GM18508 (cell line): Measurements from ENCODE around the gene TEX35.
"Not testable (repeated sequence)": the region's sequence is repeated elsewhere in the genome, so short reads cannot be mapped to it uniquely, and the experiment has no call there.

Source experiments
- ATAC-seq: cut with Tn5 transposase; IDR thresholded peaks from one replicate; pipeline ENCODE4 v1.9.1; 2021; ENCODE audit warnings: moderate number of reproducible peaks; ENCODE audit not compliant: insufficient read depth, unreplicated experiment

The TEX35 gene

DNA sequence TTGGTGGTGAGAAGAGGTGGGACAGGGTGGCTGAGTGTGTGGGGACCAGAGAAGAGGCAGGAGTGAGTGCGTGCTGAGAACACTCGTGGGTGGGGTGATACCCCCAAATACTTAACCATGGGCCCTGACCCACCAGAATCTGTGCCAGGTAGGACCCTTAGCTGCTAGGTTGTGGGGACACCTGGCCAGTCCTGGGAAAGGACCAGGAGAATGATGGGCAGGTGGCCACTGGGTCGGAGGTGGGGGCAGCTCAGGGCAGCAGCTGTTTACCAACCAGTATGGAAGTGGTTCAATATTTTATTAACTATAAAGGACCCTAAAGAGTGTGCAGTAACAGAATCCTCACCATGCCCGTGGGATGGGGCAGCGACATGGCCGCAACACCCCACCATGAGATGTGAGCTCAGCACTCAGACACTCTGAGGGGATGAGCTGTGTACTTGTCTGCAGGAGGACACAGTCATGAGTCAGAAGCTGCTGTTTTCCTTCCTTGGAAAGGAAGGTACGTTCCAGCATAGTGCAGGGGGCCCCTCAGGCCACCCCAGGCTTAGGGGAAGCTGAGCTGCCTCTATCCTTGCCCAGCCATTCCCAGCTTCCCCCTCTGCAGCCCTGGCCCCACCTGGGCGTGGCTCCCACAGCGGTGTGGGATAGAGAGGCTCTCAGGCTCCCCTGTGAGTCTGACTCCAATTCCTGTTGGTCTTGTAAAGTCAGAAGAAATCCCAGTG lies 25.4 kb downstream of the TEX35 start:
- ATAC-seq: no peak

DNA sequence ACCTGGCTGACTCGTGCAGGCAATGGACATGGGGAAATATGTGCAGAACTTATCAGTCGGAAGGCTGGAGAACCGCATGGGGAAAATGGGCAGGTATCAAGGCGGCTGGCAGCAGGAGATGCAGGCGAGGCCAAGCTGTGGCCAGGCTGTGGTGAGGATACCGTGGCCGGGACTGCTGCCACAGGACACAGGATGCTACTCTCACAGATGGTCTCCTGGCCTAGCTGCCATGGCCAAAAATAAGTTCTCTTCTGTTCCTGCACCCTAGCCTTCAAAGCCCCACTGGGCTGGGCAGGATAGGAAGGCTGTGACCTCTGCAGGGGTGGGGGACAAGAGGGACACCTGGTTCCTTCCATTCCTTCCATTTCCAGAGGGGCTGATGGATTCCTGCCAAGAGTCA lies 26.4 kb downstream of the TEX35 start:
- no peak for ATAC-seq

DNA sequence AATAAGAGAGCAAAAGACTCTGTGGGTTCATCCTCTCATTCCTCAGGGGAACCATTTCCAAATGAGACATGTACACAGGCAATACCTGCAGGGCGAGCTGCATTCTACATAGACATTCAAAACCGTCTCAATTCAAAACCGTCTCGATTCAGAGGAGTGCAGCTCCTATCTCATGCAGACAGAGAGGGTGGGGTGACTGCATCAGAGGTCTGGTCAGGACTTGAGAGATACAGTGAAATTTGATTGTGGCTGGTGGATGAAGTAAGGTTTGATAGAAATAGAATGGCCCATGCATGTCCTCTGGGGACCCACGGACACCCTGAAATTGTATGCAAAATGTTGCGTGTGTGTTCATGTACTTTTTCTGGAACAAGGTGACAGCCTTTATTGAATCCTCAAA lies 27.3 kb downstream of the TEX35 start:
- ATAC-seq: no peak

DNA sequence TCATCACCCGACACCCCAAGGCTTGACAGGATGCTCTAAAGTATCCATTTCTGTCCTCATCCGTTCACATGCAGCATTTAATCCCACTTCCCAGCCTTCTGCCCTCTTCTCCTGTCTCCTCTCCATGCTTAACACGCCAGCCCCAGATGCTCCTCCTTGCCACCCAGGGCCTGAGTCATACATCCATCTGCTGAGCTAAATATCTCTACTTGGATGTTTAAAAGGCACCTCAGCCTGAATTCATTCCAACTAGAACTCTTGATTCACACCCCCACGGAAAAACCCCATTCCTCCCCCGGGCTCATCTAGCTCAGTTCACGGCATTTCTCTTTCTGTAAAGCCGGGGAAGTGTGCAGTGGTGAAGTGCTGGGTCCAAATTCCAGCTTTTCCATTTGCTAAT lies 27.7 kb downstream of the TEX35 start:
- ATAC-seq: no peak

DNA sequence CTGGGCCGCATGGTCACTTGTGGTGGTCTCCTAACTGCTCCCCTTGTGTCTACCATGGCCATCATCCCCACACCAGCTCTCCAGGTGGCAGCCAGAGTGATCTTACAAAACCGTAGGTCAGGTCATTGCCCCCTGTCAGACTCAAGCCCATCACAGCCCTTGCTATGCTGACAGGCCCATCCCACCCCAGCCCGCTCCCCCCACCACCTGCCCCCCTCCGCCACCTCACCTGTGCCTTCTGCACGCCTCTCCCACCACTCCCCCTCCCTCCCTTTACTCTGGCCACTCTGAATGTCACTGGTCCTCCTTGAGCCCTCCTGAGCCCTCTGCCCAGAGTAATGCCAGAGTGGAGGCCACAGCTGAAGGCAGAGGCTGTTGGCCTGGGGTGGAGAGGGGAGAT lies 28.5 kb downstream of the TEX35 start:
- ATAC-seq: no peak

DNA sequence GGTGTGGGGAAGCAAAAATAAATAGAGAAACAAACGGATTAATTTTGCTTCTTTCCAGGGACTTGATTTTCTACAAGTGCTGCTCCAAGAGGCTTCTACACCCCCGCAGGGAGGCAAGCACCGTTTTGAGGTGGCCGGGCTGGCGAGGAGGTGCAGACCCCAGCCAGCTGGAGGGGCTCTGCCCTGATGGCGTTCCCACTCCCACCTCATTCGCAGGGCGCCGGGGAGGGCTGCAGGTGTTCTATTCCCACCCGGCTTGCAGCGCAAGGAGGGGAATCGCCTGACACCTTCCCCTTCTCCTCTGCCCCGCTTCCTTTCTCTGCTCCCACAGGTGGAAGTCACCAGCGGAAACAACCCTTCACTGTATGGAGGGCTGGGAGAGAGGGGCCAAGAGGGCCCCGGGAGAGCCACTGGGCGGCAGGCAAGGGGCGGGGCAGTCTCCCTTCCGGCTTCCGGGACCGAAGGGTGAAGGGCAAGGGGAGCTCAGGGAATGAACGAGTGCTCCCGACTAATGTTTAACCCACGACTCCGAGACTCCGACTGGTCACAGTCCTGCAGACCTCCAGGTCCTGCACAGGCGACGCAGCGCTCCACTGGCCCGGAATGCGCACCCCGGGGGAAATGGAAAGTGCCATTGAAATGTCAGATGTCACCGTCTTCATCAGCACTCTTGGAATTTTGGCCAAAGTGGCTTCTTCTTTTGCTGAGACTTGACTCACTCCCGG lies 29.1 kb downstream of the TEX35 start:
- peak; percentile 34 for ATAC-seq

DNA sequence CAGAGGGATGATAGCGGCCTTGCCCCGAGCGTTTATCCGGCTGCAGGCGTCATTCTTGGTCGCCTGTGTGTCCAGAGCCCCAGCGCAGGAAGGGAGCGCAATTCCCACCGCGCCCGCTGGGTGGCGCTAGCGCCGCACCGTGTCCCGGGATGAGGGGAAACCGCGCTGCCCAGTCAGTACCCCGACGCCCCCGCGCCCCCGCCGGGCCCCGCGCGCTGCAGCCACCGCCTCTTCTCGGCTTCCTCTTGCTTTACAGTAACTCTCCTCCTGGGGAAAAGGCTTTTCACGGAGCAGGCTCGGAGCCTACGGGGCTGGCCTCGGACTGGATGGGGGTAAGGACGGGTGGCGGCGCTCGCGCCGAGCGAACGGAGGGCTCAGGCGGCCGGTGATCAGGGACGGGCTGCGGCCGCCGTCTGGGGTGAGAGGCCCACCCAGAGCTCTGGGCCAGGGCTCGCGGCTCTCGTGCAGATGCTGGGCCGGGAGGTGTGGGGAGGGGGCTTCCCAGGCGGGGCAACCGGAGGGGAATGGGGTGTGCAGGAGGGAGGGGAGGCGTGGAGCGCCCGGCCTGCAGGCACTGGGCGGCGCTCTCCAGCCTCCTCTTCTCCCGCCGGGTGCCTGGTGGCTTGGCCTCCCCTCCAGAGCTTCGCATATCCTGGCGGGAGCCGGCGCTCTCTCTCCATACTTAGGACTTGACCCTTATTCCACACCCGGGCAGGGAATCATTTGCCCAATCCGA lies 29.8 kb downstream of the TEX35 start:
- ATAC-seq: peak; percentile 41

DNA sequence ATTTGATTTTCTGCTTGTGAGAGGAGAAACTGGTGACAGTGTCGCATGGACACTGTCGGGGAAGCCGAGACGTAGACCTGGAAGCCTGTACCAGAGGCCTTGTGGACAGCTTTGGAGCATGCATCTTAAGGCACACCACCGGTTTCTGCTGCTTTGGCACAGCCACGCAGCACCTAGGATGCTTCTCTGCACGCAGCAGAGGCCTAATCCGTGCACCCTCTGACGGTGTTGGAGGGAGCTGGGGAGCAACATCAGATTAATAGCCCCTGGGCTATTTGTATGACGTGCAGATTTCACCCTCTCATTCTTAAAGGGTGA lies 30.3 kb downstream of the TEX35 start:
- peak; percentile 23 for ATAC-seq

DNA sequence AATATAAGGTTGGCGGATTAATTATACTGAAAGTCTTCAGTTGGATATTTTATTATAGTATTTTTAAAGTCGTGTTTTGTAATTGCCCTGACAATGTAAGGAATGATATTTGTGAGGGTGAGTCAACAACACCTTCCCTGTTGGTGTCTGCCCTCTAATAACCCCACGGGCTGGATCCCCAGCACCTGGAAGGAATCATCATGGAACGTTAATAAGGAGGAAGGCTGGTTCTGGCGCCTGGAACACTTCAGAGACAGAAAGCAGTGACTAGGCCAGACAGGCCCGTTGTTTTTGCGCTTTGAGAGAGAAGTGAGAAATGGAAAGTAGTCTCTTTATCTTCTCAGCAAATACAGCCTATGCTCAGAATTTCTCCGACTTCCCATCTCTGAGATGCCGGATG lies 31.6 kb downstream of the TEX35 start:
- ATAC-seq: no peak

DNA sequence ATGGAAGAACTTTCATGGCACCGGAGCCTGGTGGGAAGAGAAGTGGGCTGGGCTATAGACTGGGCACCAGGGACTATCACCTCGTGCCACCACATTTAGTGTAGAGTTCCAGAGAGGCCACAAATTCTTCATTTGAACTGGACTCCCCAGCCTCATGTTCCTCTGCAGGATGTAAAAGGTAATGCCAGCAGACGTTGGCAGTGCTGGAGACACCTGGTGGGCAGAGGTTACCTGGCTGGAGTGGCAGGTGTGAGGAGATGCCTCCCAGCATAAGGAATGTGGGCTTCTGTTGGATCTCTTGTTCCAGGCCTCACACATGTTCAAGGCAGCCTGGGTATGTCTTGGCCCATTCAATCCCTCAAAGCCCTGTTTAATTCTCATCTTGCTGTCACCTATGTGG lies 35.2 kb downstream of the TEX35 start:
- no peak for ATAC-seq

DNA sequence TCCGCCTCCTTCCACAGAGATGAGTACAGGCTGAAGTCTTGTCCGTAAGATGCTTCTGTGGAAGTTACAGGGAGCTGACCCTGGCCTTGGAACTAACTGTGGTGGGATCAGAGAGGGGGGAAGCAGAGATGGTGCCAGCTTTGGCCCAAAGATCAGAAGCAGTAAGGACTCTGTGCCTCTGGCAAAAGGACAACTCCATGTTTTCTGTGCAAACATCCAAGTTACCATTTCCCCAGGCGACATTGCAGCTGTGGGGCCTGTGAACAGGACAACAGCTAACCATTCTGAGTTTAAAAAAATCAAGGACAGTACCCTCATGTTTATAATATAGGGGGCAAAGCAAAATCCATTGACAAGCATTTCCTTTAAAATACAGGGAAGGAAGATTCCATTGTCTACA lies 38.4 kb downstream of the TEX35 start:
- ATAC-seq: no peak

DNA sequence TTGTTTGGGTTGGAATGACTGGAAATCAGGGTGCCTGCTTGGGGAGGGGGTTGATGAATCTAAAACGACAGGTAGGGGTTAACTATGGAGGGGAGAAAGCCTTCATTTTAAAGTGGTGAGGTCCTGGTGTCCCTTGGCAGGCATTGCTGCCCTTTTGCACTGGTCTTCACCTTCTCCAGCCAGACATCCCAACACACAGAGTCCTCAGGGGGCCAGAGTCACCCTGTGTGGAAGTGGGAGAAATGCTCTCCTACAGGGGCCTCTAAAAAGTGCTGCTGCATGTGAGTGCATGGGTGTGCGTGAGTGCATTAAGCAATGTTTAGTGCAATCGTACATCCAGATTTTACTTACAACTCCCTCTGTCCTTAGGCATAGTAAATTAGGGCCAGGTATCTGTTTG lies 39.0 kb downstream of the TEX35 start:
- no peak for ATAC-seq

DNA sequence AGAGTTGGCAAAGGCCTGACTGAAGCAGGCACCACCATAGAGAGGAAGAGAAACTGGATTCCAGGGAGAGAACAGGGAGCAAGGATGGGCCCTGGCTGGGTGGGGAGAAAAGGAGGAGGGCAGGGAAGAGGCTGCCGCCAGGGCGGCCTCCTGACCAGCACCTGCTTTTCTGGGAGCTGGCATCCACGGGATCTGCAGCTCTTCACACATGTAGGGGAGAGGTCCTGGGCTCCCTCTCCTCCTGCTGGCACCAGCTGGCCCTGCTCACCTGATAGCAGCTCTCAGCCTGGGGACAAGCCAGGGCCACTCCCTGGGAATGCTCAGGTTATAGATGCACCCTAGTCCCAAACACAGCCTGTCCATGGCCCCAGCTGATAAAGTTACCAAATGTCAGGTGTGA lies 39.9 kb downstream of the TEX35 start:
- no peak for ATAC-seq

DNA sequence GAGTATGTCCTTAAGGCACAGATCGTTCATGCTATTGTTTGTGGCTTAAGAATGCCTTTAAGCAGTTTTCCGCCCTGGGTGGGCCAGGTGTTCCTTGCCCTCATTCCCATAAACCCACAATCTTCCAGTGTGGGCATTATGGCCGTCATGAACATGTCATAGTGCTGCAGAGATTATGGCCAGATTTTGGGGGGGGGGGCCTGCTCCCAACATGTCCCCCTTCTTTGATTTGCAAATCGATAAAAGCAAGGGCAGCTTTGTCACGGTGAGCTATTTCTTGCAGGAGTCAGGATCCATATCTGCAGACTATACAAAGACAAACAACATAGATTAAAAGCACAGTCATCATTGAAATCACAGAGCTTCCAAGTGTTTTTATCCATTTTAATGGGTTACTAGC lies 41.4 kb downstream of the TEX35 start:
- not testable (repeated sequence) for ATAC-seq

DNA sequence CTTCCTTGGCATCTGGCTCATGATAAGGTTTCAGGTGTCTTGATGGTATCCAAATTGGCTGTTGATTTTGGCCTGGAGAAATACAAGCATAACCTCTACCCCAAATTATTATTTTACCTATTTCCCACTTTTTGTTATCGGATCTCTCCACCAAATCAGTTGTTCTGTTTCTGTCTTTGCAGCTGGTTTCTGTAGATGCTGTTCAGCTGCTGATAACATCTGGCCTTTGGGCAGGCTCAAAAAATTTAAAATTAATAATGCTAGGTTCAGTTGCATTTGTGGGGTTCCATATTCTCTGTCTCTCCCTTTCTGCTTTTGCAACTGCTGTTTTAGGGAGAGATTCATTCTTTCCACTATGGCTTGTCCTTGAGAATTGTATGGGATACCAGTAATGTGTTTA lies 42.7 kb downstream of the TEX35 start:
- ATAC-seq: not testable (repeated sequence)

DNA sequence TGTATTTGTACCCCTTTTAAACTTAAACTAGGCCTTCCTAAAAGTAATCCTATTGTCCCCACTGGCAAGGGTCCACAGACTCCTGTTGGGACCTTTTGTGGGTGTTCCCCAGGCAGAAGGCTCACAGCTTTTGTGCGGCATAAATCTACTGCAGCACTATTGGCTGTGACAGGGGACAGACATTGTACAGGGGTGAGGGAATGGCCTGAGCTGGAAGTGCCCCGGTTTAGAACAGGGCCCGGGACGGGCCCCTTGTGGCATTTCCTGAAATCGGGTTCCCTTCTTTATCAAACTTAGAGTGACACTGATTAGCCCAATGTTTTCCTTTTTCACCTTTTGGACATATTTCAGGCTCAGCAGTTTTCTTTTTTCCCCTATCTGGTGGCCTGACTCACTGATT lies 45.9 kb downstream of the TEX35 start:
- ATAC-seq: not testable (repeated sequence)

DNA sequence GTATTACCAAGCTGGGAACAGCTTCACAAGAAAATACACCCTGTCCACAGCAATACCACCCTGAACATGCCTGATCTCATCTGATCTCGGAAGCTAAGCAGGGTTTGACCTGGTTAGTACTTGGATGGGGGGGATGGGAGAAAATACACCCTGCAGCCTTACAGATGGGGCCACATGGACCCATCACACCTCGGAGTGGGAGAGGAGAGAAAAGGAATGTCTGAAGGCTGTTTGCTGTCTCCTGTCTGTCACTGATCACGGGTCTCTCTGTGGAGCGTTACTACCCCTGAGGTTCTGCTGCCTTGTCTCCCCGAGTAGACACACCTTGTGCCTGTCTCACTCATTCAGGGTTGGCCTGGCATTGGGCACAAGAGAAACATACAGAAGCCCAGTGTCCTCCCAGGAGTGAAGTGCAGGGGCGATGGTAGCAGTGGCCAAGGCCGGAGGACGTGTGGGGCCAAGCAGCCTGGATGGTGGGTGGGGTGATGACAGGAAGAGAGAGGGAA lies 48.0 kb downstream of the TEX35 start:
- ATAC-seq: no peak

DNA sequence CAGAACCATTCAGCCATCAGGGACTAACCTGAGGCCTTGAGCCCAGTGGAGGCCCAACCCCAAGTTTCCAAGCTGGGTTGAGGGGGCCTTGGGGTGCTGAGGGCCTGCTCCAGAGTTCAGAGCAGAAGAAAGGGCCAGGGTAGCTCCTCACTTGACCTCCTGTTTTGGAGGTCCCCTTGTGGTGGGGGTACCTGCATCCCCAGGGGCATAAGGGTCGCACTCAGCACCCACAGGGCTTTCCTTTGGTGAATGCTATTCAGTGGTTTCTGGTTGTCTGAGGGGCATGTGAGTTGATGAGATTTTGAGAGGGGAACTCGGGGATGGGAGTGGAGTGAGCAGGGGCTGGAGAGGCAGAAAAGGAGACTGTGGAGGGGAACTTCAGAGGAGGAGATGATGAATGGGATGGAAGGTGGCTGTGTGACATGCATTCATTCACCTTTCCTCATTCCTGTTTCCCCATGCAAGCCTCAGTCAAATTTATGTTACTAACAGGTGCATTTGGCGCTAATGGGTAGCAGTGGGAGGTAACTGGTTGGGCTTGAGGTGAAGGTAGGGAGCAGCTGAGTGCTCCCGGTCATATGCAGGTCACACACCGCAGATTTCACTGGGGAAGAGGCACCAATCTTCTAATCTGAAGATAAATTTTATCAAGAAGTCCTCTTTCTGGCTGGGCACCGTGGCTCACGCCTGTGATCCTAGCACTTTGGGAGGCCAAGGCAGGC lies 50.4 kb downstream of the TEX35 start:
- ATAC-seq: no peak

DNA sequence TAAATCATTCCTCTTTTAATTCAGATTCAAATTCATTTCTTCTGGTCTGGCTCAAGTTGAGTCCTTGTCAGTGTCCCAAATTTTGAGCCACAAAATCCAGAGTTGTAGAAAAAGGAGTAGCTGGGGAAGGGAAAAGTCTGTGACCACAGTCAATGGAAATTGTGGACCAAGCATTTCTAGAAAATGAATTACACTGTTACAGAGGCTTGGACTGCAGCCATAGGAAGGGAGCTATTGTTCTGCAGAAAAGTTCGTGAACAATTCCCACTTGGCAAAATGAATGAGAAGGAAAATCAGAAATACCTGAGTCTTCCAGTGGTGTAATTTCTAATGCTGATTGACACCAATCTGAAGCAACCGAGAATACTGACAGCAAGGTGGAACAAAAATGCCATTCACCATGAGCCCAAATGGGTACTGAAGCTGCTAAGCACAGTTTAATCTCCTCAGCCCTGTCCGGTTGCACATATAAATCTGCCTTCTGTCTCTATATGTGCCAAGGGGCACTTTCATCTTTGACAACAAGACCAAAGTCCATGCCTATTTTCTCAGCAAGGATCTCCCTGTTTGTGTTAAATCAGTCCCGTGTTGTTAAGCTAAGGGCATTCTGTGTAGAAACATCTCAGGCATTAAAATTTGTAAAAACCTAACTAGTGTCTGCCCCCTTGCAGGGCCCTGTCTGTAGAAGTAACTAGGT lies 51.3 kb downstream of the TEX35 start:
- ATAC-seq: no peak

DNA sequence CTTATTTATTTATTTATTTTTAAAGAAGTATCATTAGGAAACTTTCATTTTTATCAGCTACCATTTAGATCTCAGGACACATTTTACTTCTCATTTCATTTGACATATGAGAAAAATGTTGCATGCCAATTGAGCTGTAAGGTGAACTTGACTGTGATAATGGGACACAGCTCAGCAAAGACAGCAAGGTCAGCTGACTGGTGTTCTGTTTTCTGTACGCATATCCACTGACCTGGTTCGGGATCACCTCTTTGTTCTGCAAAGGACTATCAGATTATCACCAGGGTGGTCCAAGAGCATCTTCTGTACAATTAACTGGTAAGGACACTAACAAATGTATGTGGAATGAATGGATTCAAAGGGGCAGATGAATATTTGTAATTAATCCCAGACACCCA lies 51.9 kb downstream of the TEX35 start:
- ATAC-seq: no peak
